SK-N-SH (cell line): Measurements from ENCODE around the gene LAMA1. TPM values are rescaled to one million over a fixed set of nuclear protein-coding genes. Genes with fewer than 3 reads are reported as not detected.

Source experiments
- CTCF ChIA-PET: fragments of 300-600, 350-600 bp; formaldehyde crosslinking; extraction: SDS; loops from one replicate; lab custom pipeline; 2021; lab: Yijun Ruan, JAX
- POLR2A ChIA-PET: fragments of 350-600 bp; sonication (Branson Sonifier 250); formaldehyde crosslinking; extraction: SDS; loops from one replicate; lab custom pipeline; 2020; ENCODE audit warnings: antibody characterized with exemption, inconsistent platforms; lab: Yijun Ruan, JAX
- DNase-seq: peaks from one replicate; pipeline ENCODE4 v3.0.0; 2012
- H2AFZ ChIP-seq: fragments of 200-600 bp; sonication (generic); 2 replicates; pipeline ENCODE4 v1.8.1; 2016; ENCODE audit warnings: antibody characterized with exemption, mild to moderate bottlenecking, low read depth
- H3F3A ChIP-seq: fragments of 200-600 bp; sonication (generic); replicated peaks from 2 replicates; pipeline ENCODE3; 2016; ENCODE audit warnings: antibody characterized with exemption, mild to moderate bottlenecking; ENCODE audit not compliant: insufficient read depth
- H3K27ac ChIP-seq, 2 experiments: fragments of 200-500 bp in 1 of 2; fragments of 200-600 bp in 1 of 2; sonication (Bioruptor generic) in 1 of 2; sonication (generic), shearing (Covaris generic) in 1 of 2; 2 replicates each; pipeline versions ENCODE4 v1.5.1 to v1.6.1; 2014 to 2016; ENCODE audit warnings: low read depth in 2 of 2, inconsistent platforms in 1 of 2, low read length in 1 of 2, mild to moderate bottlenecking in 1 of 2, mixed read lengths in 1 of 2
- H3K27me3 ChIP-seq: fragments of 200-600 bp; sonication (generic), shearing (Covaris generic); 2 replicates; pipeline ENCODE4 v1.6.1; 2016; ENCODE audit warnings: mixed run types; ENCODE audit not compliant: insufficient read depth
- H3K36me3 ChIP-seq, 2 experiments: fragments of 200-500 bp in 1 of 2; fragments of 200-600 bp in 1 of 2; sonication (Bioruptor generic) in 1 of 2; sonication (generic) in 1 of 2; replicated peaks in 1 of 2; 2 replicates each; pipeline versions ENCODE3 to v1.5.1; 2014 to 2016; ENCODE audit warnings: low read length in 1 of 2, mild to moderate bottlenecking in 1 of 2; ENCODE audit not compliant: insufficient read depth in 2 of 2, control insufficient read depth in 1 of 2
- H3K4me1 ChIP-seq, 2 experiments: fragments of 200-500 bp in 1 of 2; fragments of 200-600 bp in 1 of 2; sonication (Bioruptor generic) in 1 of 2; sonication (generic), shearing (Covaris generic) in 1 of 2; 2 replicates each; pipeline versions ENCODE4 v1.5.1 to v1.6.1; 2014 to 2016; ENCODE audit warnings: low read depth in 1 of 2, low read length in 1 of 2, mixed run types in 1 of 2; ENCODE audit not compliant: insufficient read depth in 2 of 2, control insufficient read depth in 1 of 2
- H3K4me2 ChIP-seq: fragments of 200-600 bp; sonication (generic), shearing (Covaris generic); 2 replicates; pipeline ENCODE4 v1.6.1; 2017; ENCODE audit warnings: mixed run types
- H3K4me3 ChIP-seq, 2 experiments: fragments of 200-500 bp in 1 of 2; fragments of 200-600 bp in 1 of 2; sonication (Bioruptor generic) in 1 of 2; sonication (generic), shearing (Covaris generic) in 1 of 2; 2 replicates each; pipeline versions ENCODE4 v1.5.1 to v1.8.1; 2014 to 2016; ENCODE audit warnings: low read depth in 2 of 2, inconsistent platforms in 1 of 2, low read length in 1 of 2, mild to moderate bottlenecking in 1 of 2, mixed read lengths in 1 of 2, moderate library complexity in 1 of 2
- H3K79me2 ChIP-seq: fragments of 200-600 bp; sonication (generic); 2 replicates; pipeline ENCODE4 v1.8.1; 2017; ENCODE audit warnings: mild to moderate bottlenecking; ENCODE audit not compliant: insufficient read depth
- H3K9ac ChIP-seq: fragments of 200-600 bp; sonication (generic); 2 replicates; pipeline ENCODE4 v1.6.1; 2017; ENCODE audit warnings: mixed run types
- H3K9me2 ChIP-seq: fragments of 200-600 bp; sonication (generic); 2 replicates; pipeline ENCODE4 v1.6.1; 2017; ENCODE audit warnings: mixed run types
- H3K9me3 ChIP-seq: fragments of 200-600 bp; sonication (generic); 2 replicates; pipeline ENCODE4 v1.6.1; 2017; ENCODE audit warnings: mixed run types, mild to moderate bottlenecking, moderate library complexity
- H4K20me1 ChIP-seq: fragments of 200-600 bp; sonication (generic); 2 replicates; pipeline ENCODE4 v1.6.1; 2017; ENCODE audit warnings: mild to moderate bottlenecking, mixed run types; ENCODE audit not compliant: insufficient read depth
- CTCF ChIP-seq: fragments of 200-600 bp; sonication (generic); IDR thresholded peaks from 2 replicates; pipeline ENCODE4 v1.6.1; 2017; ENCODE audit warnings: antibody characterized with exemption, mild to moderate bottlenecking, moderate library complexity
- EZH2phosphoT487 ChIP-seq: fragments of 200-600 bp; sonication (generic); IDR thresholded peaks from 2 replicates; pipeline ENCODE4 v1.6.1; 2017; ENCODE audit warnings: low read depth, mixed run types, mild to moderate bottlenecking, antibody characterized with exemption, moderate library complexity, borderline replicate concordance
- GABPA ChIP-seq: IDR thresholded peaks from 2 replicates; pipeline ENCODE4 v1.4.0; 2012; ENCODE audit warnings: low read depth, mild to moderate bottlenecking
- GATA2 ChIP-seq: sonication (generic); formaldehyde crosslinking; IDR thresholded peaks from 2 replicates; pipeline ENCODE4 v1.5.0; 2020; ENCODE audit warnings: mild to moderate bottlenecking, missing genetic modification reagents
- MXI1 ChIP-seq: IDR thresholded peaks from 2 replicates; pipeline ENCODE4 v1.6.1; 2012; ENCODE audit warnings: mild to moderate bottlenecking, low read depth, low read length, improper control_type of control experiment
- NFIC ChIP-seq: IDR thresholded peaks from 2 replicates; pipeline ENCODE4 v1.4.0; 2012; ENCODE audit warnings: borderline replicate concordance
- PBX3 ChIP-seq: IDR thresholded peaks from 2 replicates; pipeline ENCODE4; 2012
- RCOR1 ChIP-seq: fragments of 150-350 bp; IDR thresholded peaks from 2 replicates; pipeline ENCODE4 v1.6.1; 2017; ENCODE audit warnings: antibody characterized with exemption, low read length
- RFX5 ChIP-seq: IDR thresholded peaks from 2 replicates; pipeline ENCODE4 v1.6.1; 2012; ENCODE audit warnings: mild to moderate bottlenecking, improper control_type of control experiment, low read length
- SIN3A ChIP-seq: IDR thresholded peaks from 2 replicates; pipeline ENCODE4 v1.6.1; 2012; ENCODE audit warnings: low read depth, mild to moderate bottlenecking, low read length, moderate library complexity, borderline replicate concordance
- SMC3 ChIP-seq: IDR thresholded peaks from 2 replicates; pipeline ENCODE4 v1.6.1; 2012; ENCODE audit warnings: low read depth, low read length, improper control_type of control experiment
- TAF1 ChIP-seq: IDR thresholded peaks from 2 replicates; pipeline ENCODE4 v1.6.1; 2012; ENCODE audit warnings: low read depth, mild to moderate bottlenecking, low read length, moderate library complexity, borderline replicate concordance
- WGBS: methylation state at CpG from one replicate; pipeline ENCODE4 v1.1.6; 2017; ENCODE audit warnings: low lambda C conversion rate; 5-methylcytosine and 5-hydroxymethylcytosine counted together
- polyA plus RNA-seq, 3 experiments: library from polyadenylated mRNA; depleted of rRNA; stranded (reverse); fragments of >200 nt; gene quantifications; 2 replicates each; pipeline ENCODE4 v1.2.3, GENCODE V29; 2012
- TF ChIP-seq, protein P1 (sequence below): fragments of 150-350 bp; IDR thresholded peaks from 2 replicates; pipeline ENCODE4 v1.6.1; 2016; ENCODE audit warnings: mild to moderate bottlenecking, low read depth, low read length
- TF ChIP-seq, protein P2 (sequence below): IDR thresholded peaks from 2 replicates; pipeline ENCODE4 v1.4.0; 2012; ENCODE audit warnings: low read depth, borderline replicate concordance

The LAMA1 gene
- polyA plus RNA-seq, 1 of the 3 experiments (the other 2 are of a cell fraction) = 0.07 TPM

GRCh38 chr18:6929370-6930102 is 188.1 kb downstream of the LAMA1 start:
- H3K27me3 ChIP-seq = no peaks in the 10 kb centered on the region
- CTCF ChIA-PET = no interaction called here
- H3K79me2 ChIP-seq = no peaks in the 10 kb centered on the region
- H4K20me1 ChIP-seq = no peaks in the 10 kb centered on the region
- H3K9me3 ChIP-seq = no peaks in the 10 kb centered on the region
- no peak overlapping the region for H2AFZ ChIP-seq
- no peaks in the 10 kb centered on the region for H3K9me2 ChIP-seq
- no peak overlapping the region for H3K9ac ChIP-seq
- DNase-seq = no peak
- H3K4me2 ChIP-seq = no peak overlapping the region
- no peaks in the 10 kb centered on the region for H3F3A ChIP-seq
- H3K4me1 ChIP-seq = peaks cover 0 to 7% of the 10 kb centered on the region in 2 experiments; a peak in 1 of 4 replicates
- no peak overlapping the region for H3K27ac ChIP-seq
- H3K36me3 ChIP-seq = no peaks in the 10 kb centered on the region
- 76% methylated on average over 36 of the region's 45 CpGs for WGBS
- TF ChIP-seq TAF1 (no peak), GATA2 (no peak), SIN3A (no peak), RCOR1 (no peak), GABPA (no peak), CTCF (no peak), MXI1 (no peak), SMC3 (no peak), RFX5 (no peak)
- TF ChIP-seq, protein P1, sequence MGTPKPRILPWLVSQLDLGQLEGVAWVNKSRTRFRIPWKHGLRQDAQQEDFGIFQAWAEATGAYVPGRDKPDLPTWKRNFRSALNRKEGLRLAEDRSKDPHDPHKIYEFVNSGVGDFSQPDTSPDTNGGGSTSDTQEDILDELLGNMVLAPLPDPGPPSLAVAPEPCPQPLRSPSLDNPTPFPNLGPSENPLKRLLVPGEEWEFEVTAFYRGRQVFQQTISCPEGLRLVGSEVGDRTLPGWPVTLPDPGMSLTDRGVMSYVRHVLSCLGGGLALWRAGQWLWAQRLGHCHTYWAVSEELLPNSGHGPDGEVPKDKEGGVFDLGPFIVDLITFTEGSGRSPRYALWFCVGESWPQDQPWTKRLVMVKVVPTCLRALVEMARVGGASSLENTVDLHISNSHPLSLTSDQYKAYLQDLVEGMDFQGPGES = no peak
- TF ChIP-seq, protein P2, sequence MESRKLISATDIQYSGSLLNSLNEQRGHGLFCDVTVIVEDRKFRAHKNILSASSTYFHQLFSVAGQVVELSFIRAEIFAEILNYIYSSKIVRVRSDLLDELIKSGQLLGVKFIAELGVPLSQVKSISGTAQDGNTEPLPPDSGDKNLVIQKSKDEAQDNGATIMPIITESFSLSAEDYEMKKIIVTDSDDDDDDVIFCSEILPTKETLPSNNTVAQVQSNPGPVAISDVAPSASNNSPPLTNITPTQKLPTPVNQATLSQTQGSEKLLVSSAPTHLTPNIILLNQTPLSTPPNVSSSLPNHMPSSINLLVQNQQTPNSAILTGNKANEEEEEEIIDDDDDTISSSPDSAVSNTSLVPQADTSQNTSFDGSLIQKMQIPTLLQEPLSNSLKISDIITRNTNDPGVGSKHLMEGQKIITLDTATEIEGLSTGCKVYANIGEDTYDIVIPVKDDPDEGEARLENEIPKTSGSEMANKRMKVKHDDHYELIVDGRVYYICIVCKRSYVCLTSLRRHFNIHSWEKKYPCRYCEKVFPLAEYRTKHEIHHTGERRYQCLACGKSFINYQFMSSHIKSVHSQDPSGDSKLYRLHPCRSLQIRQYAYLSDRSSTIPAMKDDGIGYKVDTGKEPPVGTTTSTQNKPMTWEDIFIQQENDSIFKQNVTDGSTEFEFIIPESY = no peak
- TF ChIP-seq, all 33 proteins: peak for 0
- no peak overlapping the region for H3K4me3 ChIP-seq
- POLR2A ChIA-PET = no interaction called here

- H4K20me1 ChIP-seq = no peaks in the 10 kb centered on the region
- DNase-seq = no peak
- H3K27me3 ChIP-seq = no peaks in the 10 kb centered on the region
- H3K4me1 ChIP-seq = peaks cover 0 to 9% of the 10 kb centered on the region in 2 experiments; a peak in 1 of 4 replicates
- H3K4me2 ChIP-seq = no peak overlapping the region
- H3K27ac ChIP-seq = no peak overlapping the region
- H3K9ac ChIP-seq = no peak overlapping the region
- H2AFZ ChIP-seq = no peak overlapping the region
- H3F3A ChIP-seq = no peaks in the 10 kb centered on the region
- H3K4me3 ChIP-seq = no peak overlapping the region
- WGBS = 78% methylated on average over 11 of the region's 11 CpGs
- no peaks in the 10 kb centered on the region for H3K36me3 ChIP-seq
- CTCF ChIA-PET = no interaction called here
- POLR2A ChIA-PET = no interaction called here
- H3K79me2 ChIP-seq = no peaks in the 10 kb centered on the region
- H3K9me2 ChIP-seq = no peaks in the 10 kb centered on the region
- H3K9me3 ChIP-seq = no peaks in the 10 kb centered on the region
- no peak for TF ChIP-seq EZH2phosphoT487
- TF ChIP-seq RCOR1 = no peak
- no peak for TF ChIP-seq GABPA
- TF ChIP-seq, protein P1 = no peak
- TF ChIP-seq PBX3 = no peak
- no peak for TF ChIP-seq MXI1
- no peak for TF ChIP-seq NFIC
Measured at GRCh38 chr18:6928359-6928758, 189.2 kb downstream of the LAMA1 start.
